C4-2B (cell line): Measurements from ENCODE around the gene GSAP.

ENCODE experiments used
- H3K27ac ChIP-seq: fragments of 450-650 bp; 2 replicates; pipeline ENCODE4 v1.5.1; 2017
- CTCF ChIP-seq: fragments of 450-650 bp; conservative IDR thresholded peaks from 2 replicates; pipeline ENCODE4 v1.5.1; 2017; ENCODE audit warnings: mild to moderate bottlenecking
- ZFX ChIP-seq: fragments of 450-650 bp; IDR thresholded peaks from 2 replicates; pipeline ENCODE4 v1.6.1; 2017

GSAP gene

GRCh38 chr7:77409005-77409738 lies 7.0 kb downstream of the GSAP start:
- TF ChIP-seq CTCF (no peak), ZFX (no peak)
- no peak overlapping the region for H3K27ac ChIP-seq

GRCh38 chr7:77407906-77408305 lies 8.2 kb downstream of the GSAP start:
- TF ChIP-seq ZFX (no peak), CTCF (no peak)
- H3K27ac ChIP-seq: no peak overlapping the region

- TF ChIP-seq CTCF: no peak
- no peak for TF ChIP-seq ZFX
- H3K27ac ChIP-seq: no peak overlapping the region
Measured at GRCh38 chr7:77406421-77406820, 9.7 kb downstream of the GSAP start.

- TF ChIP-seq CTCF: no peak
- no peak for TF ChIP-seq ZFX
- H3K27ac ChIP-seq: no peak overlapping the region
Measured at GRCh38 chr7:77404641-77405040, 11.5 kb downstream of the GSAP start.

GRCh38 chr7:77403957-77404356 lies 12.2 kb downstream of the GSAP start:
- H3K27ac ChIP-seq: no peak overlapping the region
- TF ChIP-seq CTCF: no peak
- no peak for TF ChIP-seq ZFX

GRCh38 chr7:77402818-77403217 lies 13.3 kb downstream of the GSAP start:
- no peak for TF ChIP-seq CTCF
- no peak for TF ChIP-seq ZFX
- no peak overlapping the region for H3K27ac ChIP-seq

GRCh38 chr7:77401002-77401401 lies 15.1 kb downstream of the GSAP start:
- TF ChIP-seq ZFX (no peak), CTCF (no peak)
- H3K27ac ChIP-seq: no peak overlapping the region
